Peyer's patch (tissue), 4 donors: ENCODE data around the gene MIEN1. TPM values are rescaled to one million over a fixed set of nuclear protein-coding genes. Genes with fewer than 3 reads are reported as not detected.

ENCODE experiments used
- DNase-seq, 3 donors: peaks; one replicate each; pipeline ENCODE4 v3.0.0-alpha.2; 2017 to 2019
- H3K27ac ChIP-seq, 4 donors: fragments of 200-600 bp; sonication (generic); one replicate each; pipeline ENCODE4 v1.5.1; 2016 to 2019
- H3K27me3 ChIP-seq, 2 donors: fragments of 200-600 bp; sonication (generic); one replicate each; pipeline ENCODE4 v1.5.1; 2019
- H3K36me3 ChIP-seq, 3 donors: fragments of 200-600 bp; sonication (generic); one replicate each; pipeline ENCODE4 v1.5.1; 2016 to 2019
- H3K4me1 ChIP-seq, 4 donors: fragments of 200-600 bp; sonication (generic); one replicate each; pipeline ENCODE4 v1.5.1; 2016 to 2019
- H3K4me3 ChIP-seq, 4 donors: fragments of 200-600 bp; sonication (generic); 1 replicate in 3 of 4; 2 replicates in 1 of 4; pipeline ENCODE4 v1.5.1; 2016 to 2019; ENCODE audit warnings: mild to moderate bottlenecking in 1 of 4
- H3K9me3 ChIP-seq, 4 donors: fragments of 200-600 bp; sonication (generic); one replicate each; pipeline ENCODE4 v1.5.1; 2016 to 2019; ENCODE audit warnings: mild to moderate bottlenecking in 1 of 4
- POLR2A ChIP-seq, 2 donors: fragments of 450-650 bp; IDR thresholded peaks; one replicate each; pipeline ENCODE4 v1.5.1; 2017; ENCODE audit warnings: antibody characterized with exemption in 2 of 2, mild to moderate bottlenecking in 2 of 2, moderate library complexity in 2 of 2
- total RNA-seq, 4 donors: library from RNA; depleted of rRNA; stranded (reverse); fragments of >200 nt; gene quantifications; one replicate each; pipeline ENCODE4 v1.1.0, GENCODE V29; 2016
- TF ChIP-seq, protein P1 (sequence below), 6 experiments: fragments of 450-650 bp in 4 of 6; fragments of 200-600 bp in 2 of 6; sonication (generic) in 1 of 6; IDR thresholded peaks; one replicate each; pipeline ENCODE4 v1.5.1; 2017 to 2019; ENCODE audit warnings: antibody characterized with exemption in 6 of 6, mild to moderate bottlenecking in 3 of 6, moderate library complexity in 1 of 6

The MIEN1 gene
- total RNA-seq, 4 donors from 2014 or later, result 44.6 to 74.9 (median 57.9) TPM

DNA sequence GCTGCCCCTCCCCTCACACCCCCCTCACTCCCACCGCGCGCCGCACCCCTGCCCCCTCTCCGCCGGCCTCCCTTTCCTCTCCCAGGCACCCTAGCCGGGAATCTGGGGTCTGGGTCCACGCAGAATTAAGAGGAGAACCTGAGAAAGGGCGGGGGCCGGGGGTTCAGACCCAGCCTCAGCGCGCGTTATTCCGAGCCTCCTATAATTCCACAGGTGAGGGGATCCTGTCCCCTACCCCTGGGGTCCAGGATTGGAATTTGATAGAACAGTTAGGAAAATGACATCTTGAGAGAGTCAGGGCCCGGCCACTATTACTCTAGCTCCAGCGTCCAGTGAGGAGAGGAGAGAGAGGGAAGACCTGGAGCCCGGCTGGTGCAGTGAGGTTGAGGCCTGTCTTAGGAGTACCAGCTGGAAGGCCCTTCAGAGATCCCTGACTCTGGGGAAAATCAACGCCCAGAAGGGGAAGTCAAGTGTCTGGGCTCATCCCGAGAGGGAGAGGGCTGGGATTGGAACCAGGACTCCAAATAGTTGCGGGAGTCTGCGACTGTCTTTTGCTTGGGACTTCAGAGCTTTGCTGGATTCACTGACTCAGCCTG lies 24.7 kb upstream of the MIEN1 start:
- peak overlapping the region; percentile 44 to 88 (median 68) for H3K4me3 ChIP-seq
- TF ChIP-seq, protein P1, sequence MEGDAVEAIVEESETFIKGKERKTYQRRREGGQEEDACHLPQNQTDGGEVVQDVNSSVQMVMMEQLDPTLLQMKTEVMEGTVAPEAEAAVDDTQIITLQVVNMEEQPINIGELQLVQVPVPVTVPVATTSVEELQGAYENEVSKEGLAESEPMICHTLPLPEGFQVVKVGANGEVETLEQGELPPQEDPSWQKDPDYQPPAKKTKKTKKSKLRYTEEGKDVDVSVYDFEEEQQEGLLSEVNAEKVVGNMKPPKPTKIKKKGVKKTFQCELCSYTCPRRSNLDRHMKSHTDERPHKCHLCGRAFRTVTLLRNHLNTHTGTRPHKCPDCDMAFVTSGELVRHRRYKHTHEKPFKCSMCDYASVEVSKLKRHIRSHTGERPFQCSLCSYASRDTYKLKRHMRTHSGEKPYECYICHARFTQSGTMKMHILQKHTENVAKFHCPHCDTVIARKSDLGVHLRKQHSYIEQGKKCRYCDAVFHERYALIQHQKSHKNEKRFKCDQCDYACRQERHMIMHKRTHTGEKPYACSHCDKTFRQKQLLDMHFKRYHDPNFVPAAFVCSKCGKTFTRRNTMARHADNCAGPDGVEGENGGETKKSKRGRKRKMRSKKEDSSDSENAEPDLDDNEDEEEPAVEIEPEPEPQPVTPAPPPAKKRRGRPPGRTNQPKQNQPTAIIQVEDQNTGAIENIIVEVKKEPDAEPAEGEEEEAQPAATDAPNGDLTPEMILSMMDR (IDR thresholded peaks at IDR 0.05), result no peak
- no peak for TF ChIP-seq POLR2A (IDR thresholded peaks at IDR 0.05)
- no peaks in the 10 kb centered on the region for H3K27me3 ChIP-seq
- peaks cover 0 to 48% (median 18%) of the 10 kb centered on the region in 4 donors for H3K4me1 ChIP-seq
- no peaks in the 10 kb centered on the region for H3K9me3 ChIP-seq
- no peaks in the 10 kb centered on the region for H3K36me3 ChIP-seq
- DNase-seq, result peak in 1 of 3 donors; percentile 56
- H3K27ac ChIP-seq, result peak overlapping the region; percentile 88 to 98 (median 96)

DNA sequence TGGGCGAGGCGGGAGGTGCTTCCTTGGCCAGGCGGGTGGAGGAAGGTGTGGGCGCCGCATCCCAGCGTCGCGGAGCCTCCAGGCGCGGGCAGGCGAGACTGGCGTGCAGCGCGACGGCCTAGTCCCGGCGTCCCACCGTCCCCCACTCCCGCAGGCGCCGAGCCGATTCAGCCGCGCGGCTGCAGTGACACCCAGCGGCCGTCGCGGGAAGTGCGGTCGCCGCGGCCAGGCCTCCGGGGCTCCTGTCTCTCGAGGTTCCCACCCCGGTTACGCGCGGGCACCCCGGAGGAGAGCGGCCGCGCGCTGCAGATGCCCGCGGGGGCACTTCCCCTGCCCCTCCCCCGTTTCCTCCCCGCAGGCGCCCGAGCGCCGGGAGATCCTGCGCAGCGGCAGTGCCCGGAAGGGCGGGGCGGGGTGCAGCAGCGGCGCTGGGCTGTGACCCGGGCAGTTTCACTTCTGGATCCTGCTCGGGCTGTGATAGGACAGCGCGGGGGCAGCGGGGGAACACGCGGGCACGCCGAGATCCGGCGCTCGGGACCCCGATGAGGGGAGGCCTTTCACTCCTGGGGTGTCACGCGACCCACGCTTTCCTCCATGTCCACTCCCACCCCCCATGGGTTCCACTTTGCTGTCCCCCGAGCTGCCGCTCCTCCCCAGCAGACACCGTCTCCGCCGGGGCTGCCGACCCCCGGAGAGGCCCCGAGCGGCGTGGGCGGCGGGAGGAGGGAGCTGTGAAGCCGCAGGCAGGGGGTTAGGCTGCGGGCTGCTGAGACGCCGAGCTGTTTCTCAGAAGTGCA lies 24.0 kb upstream of the MIEN1 start:
- Histone ChIP-seq H3K4me1 (peaks cover 0 to 45% (median 19%) of the 10 kb centered on the region in 4 donors), H3K36me3 (no peaks in the 10 kb centered on the region), H3K9me3 (no peaks in the 10 kb centered on the region), H3K27me3 (no peaks in the 10 kb centered on the region), H3K4me3 (peak overlapping the region; percentile 44 to 88 (median 68)), H3K27ac (peak overlapping the region; percentile 88 to 98 (median 96))
- TF ChIP-seq, protein P1 (IDR thresholded peaks at IDR 0.05), result peak; percentile 94 to 100 (median 98)
- TF ChIP-seq POLR2A (IDR thresholded peaks at IDR 0.05), result peak; percentile 56 to 80
- peak; percentile 94 to 98 (median 97) for DNase-seq

DNA sequence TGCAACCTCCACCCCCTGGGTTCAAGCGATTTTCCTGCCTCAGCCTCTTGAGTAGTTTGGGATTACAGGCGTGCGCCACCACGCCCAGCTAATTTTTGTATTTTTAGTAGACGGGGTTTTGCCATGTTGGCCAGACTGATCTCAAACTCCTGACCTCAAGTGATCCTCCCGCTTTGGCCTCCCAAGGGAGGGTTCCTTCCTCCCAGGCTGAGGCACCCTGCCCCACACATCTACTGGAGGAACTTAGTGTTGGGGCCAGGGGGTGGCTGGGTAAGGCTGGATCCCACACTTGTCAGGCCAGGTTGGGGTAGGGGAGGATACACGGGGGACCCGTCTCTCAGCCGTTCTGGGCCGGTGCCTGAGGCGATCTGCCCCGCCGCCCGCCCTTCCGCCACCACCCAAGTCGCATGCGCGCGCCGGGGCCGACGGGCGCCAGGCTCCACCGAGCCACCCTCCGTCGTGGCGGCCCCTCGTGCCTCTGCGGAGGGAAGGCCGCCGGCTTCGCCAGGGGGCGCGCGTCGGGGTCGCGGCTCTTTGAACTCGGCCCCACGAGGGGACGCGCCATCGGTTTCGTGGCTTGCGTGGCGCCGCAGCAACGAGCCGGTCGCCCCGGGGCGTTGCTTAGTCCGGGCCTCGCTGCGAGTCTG lies 23.3 kb upstream of the MIEN1 start:
- H3K4me3 ChIP-seq, result peak overlapping the region; percentile 44 to 88 (median 68)
- H3K27me3 ChIP-seq, result no peaks in the 10 kb centered on the region
- peak in 1 of 2 donors; percentile 17 for TF ChIP-seq POLR2A (IDR thresholded peaks at IDR 0.05)
- TF ChIP-seq, protein P1 (IDR thresholded peaks at IDR 0.05), result no peak
- H3K9me3 ChIP-seq, result no peaks in the 10 kb centered on the region
- H3K27ac ChIP-seq, result peak overlapping the region; percentile 88 to 98 (median 96)
- peaks cover 0 to 42% (median 19%) of the 10 kb centered on the region in 4 donors for H3K4me1 ChIP-seq
- H3K36me3 ChIP-seq, result no peaks in the 10 kb centered on the region
- DNase-seq, result peak in 2 of 3 donors; percentile 78 to 89

DNA sequence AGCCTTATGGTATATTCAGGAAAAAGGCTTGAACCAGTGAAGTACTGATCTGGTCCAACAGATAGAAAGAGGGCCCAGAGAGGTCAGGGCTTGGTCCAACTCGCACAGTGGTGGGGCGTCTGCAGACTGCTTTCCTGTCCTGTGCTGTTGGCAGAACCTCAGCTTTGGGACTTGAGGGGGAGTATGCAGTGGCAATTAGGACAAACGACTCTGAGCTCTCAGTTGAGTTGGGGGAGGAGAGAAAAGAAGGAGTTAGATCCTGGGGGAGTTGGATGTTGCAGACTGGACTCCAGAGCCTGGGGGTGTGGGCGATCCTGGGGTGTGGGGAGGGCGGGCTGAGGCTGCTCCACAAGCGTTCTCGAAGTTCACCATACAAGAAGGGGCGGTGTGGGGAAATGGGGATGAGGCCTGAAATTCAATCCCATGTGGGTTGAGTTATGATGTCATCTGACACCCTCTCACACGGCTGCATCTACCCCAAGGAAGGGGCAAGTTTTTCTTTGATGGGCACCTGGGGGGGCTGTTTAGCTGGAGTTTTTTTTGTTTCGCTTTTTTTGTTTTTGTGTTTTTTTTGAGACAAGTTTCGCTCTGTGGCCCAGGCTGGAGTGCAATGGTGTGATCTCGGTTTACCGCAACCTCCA lies 22.0 kb upstream of the MIEN1 start:
- H3K4me3 ChIP-seq, result no peak overlapping the region
- peaks cover 0 to 30% (median 14%) of the 10 kb centered on the region in 4 donors for H3K4me1 ChIP-seq
- DNase-seq, result peak in 2 of 3 donors; percentile 24 to 44
- no peaks in the 10 kb centered on the region for H3K9me3 ChIP-seq
- no peak overlapping the region for H3K27ac ChIP-seq
- H3K27me3 ChIP-seq, result no peaks in the 10 kb centered on the region
- no peak for TF ChIP-seq POLR2A (IDR thresholded peaks at IDR 0.05)
- TF ChIP-seq, protein P1 (IDR thresholded peaks at IDR 0.05), result no peak
- no peaks in the 10 kb centered on the region for H3K36me3 ChIP-seq

DNA sequence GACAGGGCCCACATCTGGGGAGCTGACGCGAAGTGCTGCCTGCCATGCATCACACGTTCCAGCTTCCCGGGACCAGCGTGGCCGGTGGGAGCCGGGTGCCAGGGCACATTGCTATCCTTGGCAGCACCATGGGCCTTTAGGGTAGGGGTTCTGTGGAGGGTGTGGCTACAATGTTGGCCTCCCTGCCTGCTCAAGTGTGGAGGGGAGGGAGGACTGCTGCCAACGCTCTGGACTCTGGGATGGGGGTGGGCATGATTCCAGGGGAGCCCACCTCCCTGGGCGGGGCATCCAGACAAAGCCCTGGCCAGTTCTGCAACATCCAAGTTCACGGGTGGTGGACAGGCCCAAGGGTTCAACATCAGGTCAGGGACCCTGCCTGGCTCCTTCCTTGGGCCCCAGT lies 21.3 kb upstream of the MIEN1 start:
- peaks cover 0 to 28% (median 14%) of the 10 kb centered on the region in 4 donors for H3K4me1 ChIP-seq
- peak in 2 of 3 donors; percentile 33 to 42 for DNase-seq
- no peak overlapping the region for H3K4me3 ChIP-seq
- no peaks in the 10 kb centered on the region for H3K36me3 ChIP-seq
- H3K27ac ChIP-seq, result no peak overlapping the region
- TF ChIP-seq POLR2A (IDR thresholded peaks at IDR 0.05), result no peak
- TF ChIP-seq, protein P1 (IDR thresholded peaks at IDR 0.05), result no peak
- no peaks in the 10 kb centered on the region for H3K27me3 ChIP-seq
- H3K9me3 ChIP-seq, result no peaks in the 10 kb centered on the region
